Liver (tissue), 3 donors: ENCODE results near the gene DSC2.

Experiments
- ATF3 ChIP-seq: IDR thresholded peaks from 2 replicates; pipeline ENCODE4 v1.6.1; 2016; ENCODE audit warnings: antibody characterized with exemption
- CTCF ChIP-seq: fragments of 150-350 bp; IDR thresholded peaks from 2 replicates; pipeline ENCODE4 v1.5.1; 2017; ENCODE audit warnings: improper control_type of control experiment, low read depth, low read length; ENCODE audit not compliant: missing input control
- EGR1 ChIP-seq, 2 donors: IDR thresholded peaks; 2 replicates each; pipeline ENCODE4 v1.6.1; 2016 to 2018; ENCODE audit warnings: antibody characterized with exemption in 2 of 2, low read depth in 2 of 2
- FOXA1 ChIP-seq: IDR thresholded peaks from 2 replicates; pipeline ENCODE4 v1.6.1; 2016; ENCODE audit warnings: antibody characterized with exemption
- GABPA ChIP-seq, 2 donors: IDR thresholded peaks in 1 of 2; conservative IDR thresholded peaks in 1 of 2; 2 replicates each; pipeline ENCODE4 v1.6.1; 2016; ENCODE audit warnings: antibody characterized with exemption in 2 of 2, mild to moderate bottlenecking in 1 of 2, moderate library complexity in 1 of 2
- JUND ChIP-seq, 2 donors: IDR thresholded peaks; 2 replicates each; pipeline ENCODE4 v1.6.1; 2016; ENCODE audit warnings: antibody characterized with exemption in 2 of 2
- MAX ChIP-seq: IDR thresholded peaks from 2 replicates; pipeline ENCODE4 v1.6.1; 2016; ENCODE audit warnings: antibody characterized with exemption
- NR2F2 ChIP-seq: IDR thresholded peaks from 2 replicates; pipeline ENCODE4 v1.6.1; 2016; ENCODE audit warnings: antibody characterized with exemption
- REST ChIP-seq: IDR thresholded peaks from 2 replicates; pipeline ENCODE4 v1.6.1; 2016; ENCODE audit warnings: antibody characterized with exemption, mild to moderate bottlenecking
- RXRA ChIP-seq, 2 donors: IDR thresholded peaks; 2 replicates each; pipeline ENCODE4 v1.6.1; 2017 to 2018; ENCODE audit warnings: antibody characterized with exemption in 2 of 2, mild to moderate bottlenecking in 1 of 2
- SP1 ChIP-seq: IDR thresholded peaks from 2 replicates; pipeline ENCODE4 v1.6.1; 2018; ENCODE audit warnings: antibody characterized with exemption, mild to moderate bottlenecking
- TAF1 ChIP-seq: conservative IDR thresholded peaks from 2 replicates; pipeline ENCODE4 v1.6.1; 2016; ENCODE audit warnings: antibody characterized with exemption, mild to moderate bottlenecking
- YY1 ChIP-seq: IDR thresholded peaks from 2 replicates; pipeline ENCODE4 v1.6.1; 2016; ENCODE audit warnings: antibody characterized with exemption, mild to moderate bottlenecking
- ZBTB33 ChIP-seq: IDR thresholded peaks from 2 replicates; pipeline ENCODE4 v1.6.1; 2016; ENCODE audit warnings: antibody characterized with exemption
- donor health status: healthy.
- donor health status: healthy.

GRCh38 chr18:31070206-31070605 lies 32.0 kb downstream of the DSC2 start:
- TF ChIP-seq CTCF (no peak), REST (no peak), FOXA1 (no peak), TAF1 (no peak), MAX (no peak), ATF3 (no peak), YY1 (no peak), GABPA (IDR thresholded peaks at IDR 0.05 in 1 of 2, conservative IDR thresholded peaks at IDR 0.05 in 1 of 2) (no peak), EGR1 (IDR thresholded peaks at IDR 0.05; ENCODE audit: low read depth in 2 of 2) (no peak), JUND (IDR thresholded peaks at IDR 0.05) (no peak), SP1 (no peak), NR2F2 (no peak), RXRA (IDR thresholded peaks at IDR 0.05) (no peak), ZBTB33 (no peak)
